Activated CD8-positive, alpha-beta T cell treated with anti-CD3 and anti-CD28 coated beads for 36 hours (primary cell): ENCODE results near the gene MPHOSPH9. TPM values are rescaled to one million over a fixed set of nuclear protein-coding genes. Genes with fewer than 3 reads are reported as not detected.

ENCODE experiments used
- ATAC-seq: fragments of 200-7000 bp; cut with Tn5 transposase; one replicate; pipeline ENCODE4 v1.10.0; 2021; ENCODE audit warnings: mild to moderate bottlenecking, moderate library complexity
- CTCF ChIA-PET: fragments of 350-600 bp; sonication (Branson Sonifier 250); formaldehyde crosslinking; loops from one replicate; lab custom pipeline; 2021; ENCODE audit warnings: antibody characterized with exemption; lab: Charles Lee
- POLR2A ChIA-PET: fragments of 350-600 bp; sonication (Branson Sonifier 250); formaldehyde crosslinking; loops from one replicate; lab custom pipeline; 2021; ENCODE audit warnings: antibody characterized with exemption; lab: Charles Lee
- DNase-seq: peaks from one replicate; pipeline ENCODE4 v3.0.0-alpha.2; 2020
- H3K27ac Mint-ChIP-seq: one replicate; pipeline ENCODE4 v1.8.0; 2021; ENCODE audit warnings: mild to moderate bottlenecking, mixed read lengths
- H3K27me3 Mint-ChIP-seq: one replicate; pipeline ENCODE4 v1.8.0; 2021; ENCODE audit warnings: mixed read lengths
- H3K36me3 Mint-ChIP-seq: one replicate; pipeline ENCODE4 v1.8.0; 2021; ENCODE audit warnings: low read depth, mixed read lengths
- H3K4me1 Mint-ChIP-seq: one replicate; pipeline ENCODE4 v1.8.0; 2021; ENCODE audit warnings: low read depth, mixed read lengths
- H3K4me3 Mint-ChIP-seq: one replicate; pipeline ENCODE4 v1.8.0; 2021; ENCODE audit warnings: mild to moderate bottlenecking, moderate library complexity, mixed read lengths
- H3K9me3 Mint-ChIP-seq: one replicate; pipeline ENCODE4 v1.8.0; 2021; ENCODE audit warnings: mixed read lengths
- CTCF ChIP-seq: fragments of 200-600 bp; IDR thresholded peaks from one replicate; pipeline ENCODE4 v1.8.0; 2022; ENCODE audit warnings: antibody characterized with exemption, mild to moderate bottlenecking
- intact Hi-C: fragments of 100-400 bp; cut with micrococcal nuclease; formaldehyde crosslinking; loops from one replicate; pipeline ENCODE4 v1.10.0; 2022
- total RNA-seq, 2 experiments: library from RNA; stranded (reverse); gene quantifications; one replicate each; pipeline ENCODE4 v1.2.3, GENCODE V29; 2021

Gene MPHOSPH9
- total RNA-seq, 2 experiments from 2014 or later = 96.9 to 101 TPM

- Mint-ChIP-seq H3K27ac (peak overlapping the region; percentile 20), H3K27me3 (no peaks in the 10 kb centered on the region), H3K9me3 (no peaks in the 10 kb centered on the region), H3K4me3 (no peak overlapping the region), H3K36me3 (peaks cover 12% of the 10 kb centered on the region), H3K4me1 (peaks cover 54% of the 10 kb centered on the region)
- no peak for TF ChIP-seq CTCF
- ATAC-seq = no peak
- intact Hi-C loops = no loop called here
- ChIA-PET POLR2A (no interaction called here), CTCF (no interaction called here)
- DNase-seq = no peak
These were observed 119.9 kb downstream of the MPHOSPH9 start for GRCh38 chr12:123113026-123113425.

- CTCF ChIA-PET = interaction anchor here (0.9 to 1.5 kb wide), 2 partner anchors 10 to 30 kb away, joined by 3 read pairs; no protein-coding TSS in a partner anchor
- POLR2A ChIA-PET = interaction anchor here (0.7 kb wide), 1 partner anchor 877 kb away, joined by 3 read pairs; no protein-coding TSS in a partner anchor
- DNase-seq (peak; percentile 71), ATAC-seq (peak; percentile 31)
- TF ChIP-seq CTCF = no peak
- intact Hi-C loops = no loop called here
- H3K36me3 Mint-ChIP-seq = peaks cover 21% of the 10 kb centered on the region
- H3K27me3 Mint-ChIP-seq = no peaks in the 10 kb centered on the region
- H3K9me3 Mint-ChIP-seq = no peaks in the 10 kb centered on the region
- H3K27ac Mint-ChIP-seq = peak overlapping the region; percentile 22
- no peak overlapping the region for H3K4me3 Mint-ChIP-seq
- H3K4me1 Mint-ChIP-seq = peaks cover 60% of the 10 kb centered on the region
These were observed 121.3 kb downstream of the MPHOSPH9 start for GRCh38 chr12:123111498-123112165.

GRCh38 chr12:123109319-123109772, 123.6 kb downstream of the MPHOSPH9 start:
- TF ChIP-seq CTCF = no peak
- Mint-ChIP-seq H3K4me1 (peaks cover 59% of the 10 kb centered on the region), H3K27ac (no peak overlapping the region), H3K4me3 (no peak overlapping the region), H3K9me3 (no peaks in the 10 kb centered on the region), H3K36me3 (peaks cover 21% of the 10 kb centered on the region), H3K27me3 (no peaks in the 10 kb centered on the region)
- POLR2A ChIA-PET = interaction anchor here (0.8 to 1.1 kb wide), 2 partner anchors 9 to 11 kb away, joined by 3 read pairs; no protein-coding TSS in a partner anchor
- CTCF ChIA-PET = interaction anchor here (1.1 kb wide), 1 partner anchor 128 kb away, joined by 3 read pairs; no protein-coding TSS in a partner anchor
- intact Hi-C loops = no loop called here
- DNase-seq = no peak
- ATAC-seq = no peak

- DNase-seq (no peak), ATAC-seq (no peak)
- Mint-ChIP-seq H3K27ac (peak overlapping the region; percentile 96), H3K4me3 (no peak overlapping the region), H3K4me1 (peaks cover 57% of the 10 kb centered on the region), H3K27me3 (no peaks in the 10 kb centered on the region), H3K9me3 (no peaks in the 10 kb centered on the region), H3K36me3 (peaks cover 24% of the 10 kb centered on the region)
- intact Hi-C loops = no loop called here
- TF ChIP-seq CTCF = no peak
- CTCF ChIA-PET = interaction anchor here (1.1 kb wide), 1 partner anchor 129 kb away, joined by 3 read pairs; no protein-coding TSS in a partner anchor
- POLR2A ChIA-PET = interaction anchor here (0.6 to 1.1 kb wide), 3 partner anchors 10 to 133 kb away, joined by 3 read pairs; no protein-coding TSS in a partner anchor
These were observed 124.3 kb downstream of the MPHOSPH9 start for GRCh38 chr12:123108682-123109066.
